Upper lobe of right lung (tissue), 1 donor: Measurements from ENCODE around the gene ASPN. TPM values are rescaled to one million over a fixed set of nuclear protein-coding genes. Genes with fewer than 3 reads are reported as not detected.

Source experiments
- ATAC-seq: fragments of 200-7000 bp; cut with Tn5 transposase; one replicate; pipeline ENCODE4 v1.9.1; 2020; ENCODE audit warnings: mild to moderate bottlenecking, moderate library complexity
- DNase-seq: peaks from one replicate; pipeline ENCODE4 v3.0.0-alpha.2; 2020
- H3K27ac ChIP-seq: fragments of 200-600 bp; one replicate; pipeline ENCODE4 v1.8.0; 2022
- H3K27me3 ChIP-seq: fragments of 200-600 bp; one replicate; pipeline ENCODE4 v1.8.0; 2022; ENCODE audit warnings: mild to moderate bottlenecking
- H3K36me3 ChIP-seq: fragments of 200-600 bp; one replicate; pipeline ENCODE4 v1.8.0; 2022
- H3K4me1 ChIP-seq: fragments of 200-600 bp; one replicate; pipeline ENCODE4 v1.8.0; 2022
- H3K4me3 ChIP-seq: fragments of 200-600 bp; one replicate; pipeline ENCODE4 v1.8.0; 2022; ENCODE audit warnings: mild to moderate bottlenecking
- H3K9me3 ChIP-seq: fragments of 200-600 bp; one replicate; pipeline ENCODE4 v1.8.0; 2022
- CTCF ChIP-seq: fragments of 200-600 bp; IDR thresholded peaks from one replicate; pipeline ENCODE4 v1.8.0; 2022; ENCODE audit warnings: antibody characterized with exemption
- intact Hi-C: fragments of 100-400 bp; cut with DNase I; formaldehyde crosslinking; loops from one replicate; pipeline ENCODE4 v1.11.0; 2022
- long read RNA-seq: library from polyadenylated mRNA; unstranded; transcript quantifications from one replicate; pipeline ENCODE4 v2.0.0, GENCODE V29; 2021
- total RNA-seq: library from RNA; stranded (reverse); fragmentation: NEBNext Ultra II Directional; extraction: Animal tissue kit (Norgen Biotek cat#: 25700); gene quantifications from one replicate; pipeline ENCODE4 v1.2.1, GENCODE V29; 2021
- donor health status: DM: no; HTN: yes; CAD: no; lungs with severe emphysema.

ASPN gene
- total RNA-seq: 7.5 TPM
- long read RNA-seq, transcript ASPN-202 (8 exons, 2,470 nt): major isoform, 8 of 9 reads
- long read RNA-seq, partial matches to known transcripts: 1 of 9 reads
- long read RNA-seq, other reads (novel, unspliced or antisense): 0 of 9 reads

- peak within 1 kb of the TSS; percentile 3 for H3K4me3 ChIP-seq
- DNase-seq (no peak), ATAC-seq (no peak)
- H3K4me1 ChIP-seq: peaks cover 14% of the 10 kb centered on the region
- H3K36me3 ChIP-seq: no peaks in the 10 kb centered on the region
- no peaks in the 10 kb centered on the region for H3K27me3 ChIP-seq
- H3K9me3 ChIP-seq: no peaks in the 10 kb centered on the region
- intact Hi-C loops: no loop called here
- TF ChIP-seq CTCF: no peak
- no peak within 1 kb of the TSS for H3K27ac ChIP-seq
These were observed at the start of gene ASPN for GRCh38 chr9:92482329-92482728. TSS of gene ASPN (minus strand) at chr9:92482506.

- no peak overlapping the region for H3K4me3 ChIP-seq
- ATAC-seq: no peak
- intact Hi-C loops: no loop called here
- no peak for TF ChIP-seq CTCF
- no peaks in the 10 kb centered on the region for H3K9me3 ChIP-seq
- peaks cover 12% of the 10 kb centered on the region for H3K4me1 ChIP-seq
- no peaks in the 10 kb centered on the region for H3K36me3 ChIP-seq
- no peaks in the 10 kb centered on the region for H3K27me3 ChIP-seq
- H3K27ac ChIP-seq: no peak overlapping the region
- DNase-seq: no peak
These were observed 48.6 kb upstream of the ASPN start for GRCh38 chr9:92530893-92531292.

- Histone ChIP-seq H3K27me3 (no peaks in the 10 kb centered on the region), H3K27ac (no peak overlapping the region), H3K4me1 (peaks cover 3% of the 10 kb centered on the region), H3K4me3 (no peak overlapping the region), H3K9me3 (no peaks in the 10 kb centered on the region), H3K36me3 (no peaks in the 10 kb centered on the region)
- DNase-seq: no peak
- no peak for TF ChIP-seq CTCF
- ATAC-seq: no peak
- intact Hi-C loops: no loop called here
These were observed 46.8 kb upstream of the ASPN start for GRCh38 chr9:92529124-92529523.

GRCh38 chr9:92528522-92528849 is 46.2 kb upstream of the ASPN start:
- H3K27ac ChIP-seq: no peak overlapping the region
- intact Hi-C loops: no loop called here
- no peaks in the 10 kb centered on the region for H3K9me3 ChIP-seq
- H3K4me3 ChIP-seq: no peak overlapping the region
- H3K4me1 ChIP-seq: no peaks in the 10 kb centered on the region
- no peaks in the 10 kb centered on the region for H3K36me3 ChIP-seq
- H3K27me3 ChIP-seq: no peaks in the 10 kb centered on the region
- DNase-seq (no peak), ATAC-seq (no peak)
- TF ChIP-seq CTCF: no peak

GRCh38 chr9:92527832-92528521 is 45.7 kb upstream of the ASPN start:
- Histone ChIP-seq H3K36me3 (no peaks in the 10 kb centered on the region), H3K4me3 (no peak overlapping the region), H3K4me1 (no peaks in the 10 kb centered on the region), H3K9me3 (no peaks in the 10 kb centered on the region), H3K27ac (no peak overlapping the region), H3K27me3 (no peaks in the 10 kb centered on the region)
- no peak for ATAC-seq
- DNase-seq: no peak
- intact Hi-C loops: no loop called here
- TF ChIP-seq CTCF: no peak
